HG03442 (cell line): ENCODE data around the gene PLA2G4F.

Experiments used
- ATAC-seq: cut with Tn5 transposase; IDR thresholded peaks from one replicate; pipeline ENCODE4 v1.9.1; 2021; ENCODE audit warnings: mild to moderate bottlenecking, moderate library complexity; ENCODE audit not compliant: unreplicated experiment

Gene PLA2G4F

GRCh38 chr15:42149493-42150218 is 6.8 kb downstream of the PLA2G4F start:
- ATAC-seq: no peak

GRCh38 chr15:42148808-42149492 is 7.5 kb downstream of the PLA2G4F start:
- no peak for ATAC-seq

- ATAC-seq: no peak
Measured at GRCh38 chr15:42147431-42147735, 9.1 kb downstream of the PLA2G4F start.

GRCh38 chr15:42146551-42147430 is 9.6 kb downstream of the PLA2G4F start:
- ATAC-seq: no peak

- ATAC-seq: no peak
Measured at GRCh38 chr15:42145546-42146455, 10.6 kb downstream of the PLA2G4F start.

GRCh38 chr15:42144841-42145375 is 11.5 kb downstream of the PLA2G4F start:
- ATAC-seq: no peak

GRCh38 chr15:42143866-42144625 is 12.4 kb downstream of the PLA2G4F start:
- no peak for ATAC-seq

- ATAC-seq: no peak
Measured at GRCh38 chr15:42143356-42143755, 13.1 kb downstream of the PLA2G4F start.

- ATAC-seq: no peak
Measured at GRCh38 chr15:42141795-42142667, 14.4 kb downstream of the PLA2G4F start.

- no peak for ATAC-seq
Measured at GRCh38 chr15:42141246-42141645, 15.2 kb downstream of the PLA2G4F start.

- no peak for ATAC-seq
Measured at GRCh38 chr15:42140383-42141070, 15.9 kb downstream of the PLA2G4F start.

- ATAC-seq: no peak
Measured at GRCh38 chr15:42139596-42139995, 16.8 kb downstream of the PLA2G4F start.

GRCh38 chr15:42138968-42139386 is 17.5 kb downstream of the PLA2G4F start:
- no peak for ATAC-seq

GRCh38 chr15:42138411-42138810 is 18.0 kb downstream of the PLA2G4F start:
- ATAC-seq: no peak

- no peak for ATAC-seq
Measured at GRCh38 chr15:42137461-42138261, 18.8 kb downstream of the PLA2G4F start.

GRCh38 chr15:42136513-42136912 is 19.9 kb downstream of the PLA2G4F start:
- no peak for ATAC-seq

GRCh38 chr15:42135351-42135750 is 21.1 kb downstream of the PLA2G4F start:
- no peak for ATAC-seq
